HepG2 (cell line): Measurements from ENCODE around the gene AFTPH. TPM values are rescaled to one million over a fixed set of nuclear protein-coding genes. Genes with fewer than 3 reads are reported as not detected.

ENCODE experiments used
- CBX1 ChIP-seq: IDR thresholded peaks from one replicate; pipeline ENCODE4 v1.6.1; 2016; ENCODE audit warnings: antibody characterized with exemption, low read depth
- ELF1 ChIP-seq: sonication (generic); formaldehyde crosslinking; IDR thresholded peaks from 2 replicates; pipeline ENCODE4 v1.4.0; 2020; ENCODE audit warnings: missing genetic modification reagents
- FOXK1 ChIP-seq: sonication (generic); formaldehyde crosslinking; IDR thresholded peaks from 2 replicates; pipeline ENCODE4 v1.4.0; 2020; ENCODE audit warnings: low read depth, missing genetic modification reagents, borderline replicate concordance
- GABPB1 ChIP-seq: IDR thresholded peaks from 2 replicates; pipeline ENCODE4 v1.6.1; 2016; ENCODE audit warnings: mild to moderate bottlenecking, missing genetic modification reagents, moderate library complexity, missing compliant biosample characterization
- KDM2A ChIP-seq: sonication (generic); formaldehyde crosslinking; IDR thresholded peaks from 2 replicates; pipeline ENCODE4 v1.4.0; 2020; ENCODE audit warnings: low read depth, missing genetic modification reagents, borderline replicate concordance
- MAFG ChIP-seq: sonication (generic); formaldehyde crosslinking; IDR thresholded peaks from 2 replicates; pipeline ENCODE4 v1.5.1; 2020; ENCODE audit warnings: mild to moderate bottlenecking, missing genetic modification reagents
- USF2 ChIP-seq, 2 experiments: sonication (generic) in 1 of 2; formaldehyde crosslinking in 1 of 2; IDR thresholded peaks; 2 replicates each; pipeline versions ENCODE4 v1.5.1 to v1.6.1; 2011 to 2020; ENCODE audit warnings: borderline replicate concordance in 1 of 2, low read depth in 1 of 2, low read length in 1 of 2, mild to moderate bottlenecking in 1 of 2, missing genetic modification reagents in 1 of 2, moderate library complexity in 1 of 2
- ZC3H13 ChIP-seq: sonication (generic); formaldehyde crosslinking; IDR thresholded peaks from 2 replicates; pipeline ENCODE4 v1.8.1; 2023; ENCODE audit warnings: mild to moderate bottlenecking, missing genetic modification reagents, moderate library complexity
- ZKSCAN8 ChIP-seq: IDR thresholded peaks from 2 replicates; pipeline ENCODE4 v1.6.1; 2016; ENCODE audit warnings: borderline replicate concordance, missing genetic modification reagents, missing compliant biosample characterization
- ZNF18 ChIP-seq: sonication (generic); formaldehyde crosslinking; IDR thresholded peaks from 2 replicates; pipeline ENCODE4 v1.8.0; 2022; ENCODE audit warnings: mild to moderate bottlenecking, missing genetic modification reagents; ENCODE audit not compliant: insufficient replicate concordance
- ZNF232 ChIP-seq: sonication (generic); formaldehyde crosslinking; IDR thresholded peaks from 2 replicates; pipeline ENCODE4 v1.4.0; 2020; ENCODE audit warnings: missing genetic modification reagents, borderline replicate concordance
- ZNF512B ChIP-seq: sonication (generic); formaldehyde crosslinking; IDR thresholded peaks from 2 replicates; pipeline ENCODE4 v1.5.1; 2020; ENCODE audit warnings: missing genetic modification reagents, mild to moderate bottlenecking, borderline replicate concordance
- ZNF552 ChIP-seq: sonication (generic); formaldehyde crosslinking; IDR thresholded peaks from 2 replicates; pipeline ENCODE4 v1.9.0; 2022; ENCODE audit warnings: missing genetic modification reagents, mild to moderate bottlenecking, borderline replicate concordance
- ZNF766 ChIP-seq: sonication (generic); formaldehyde crosslinking; IDR thresholded peaks from 2 replicates; pipeline ENCODE4 v1.5.0; 2020; ENCODE audit warnings: missing genetic modification reagents, borderline replicate concordance
- polyA plus RNA-seq, 8 experiments: library from polyadenylated mRNA; depleted of rRNA in 3 of 8; stranded (reverse) in 7 of 8; unstranded in 1 of 8; fragments of >200 nt; fragmentation: Illumina TruSeq in 4 of 8; extraction: Trizol in 4 of 8; gene quantifications; 2 replicates each; pipeline versions ENCODE4 v1.2.1 to v1.2.3, GENCODE V29; 2011 to 2016; ENCODE audit warnings: low read depth in 4 of 8, missing spikeins in 1 of 8, mixed read lengths in 1 of 8; ENCODE audit not compliant: insufficient read depth in 1 of 8
- total RNA-seq, 5 experiments: library from RNA; depleted of rRNA; stranded (reverse); fragments of >200 nt; fragmentation: Illumina TruSeq; extraction: Trizol; gene quantifications; 2 replicates each; pipeline ENCODE4 v1.2.3, GENCODE V29; 2016; ENCODE audit warnings: low read depth in 1 of 5

AFTPH gene
- total and polyA plus RNA-seq, 2 of the 13 experiments (the other 11 are each of a cell fraction or from before 2014, with no cell fraction given) = 27.5 to 36.8 TPM

DNA sequence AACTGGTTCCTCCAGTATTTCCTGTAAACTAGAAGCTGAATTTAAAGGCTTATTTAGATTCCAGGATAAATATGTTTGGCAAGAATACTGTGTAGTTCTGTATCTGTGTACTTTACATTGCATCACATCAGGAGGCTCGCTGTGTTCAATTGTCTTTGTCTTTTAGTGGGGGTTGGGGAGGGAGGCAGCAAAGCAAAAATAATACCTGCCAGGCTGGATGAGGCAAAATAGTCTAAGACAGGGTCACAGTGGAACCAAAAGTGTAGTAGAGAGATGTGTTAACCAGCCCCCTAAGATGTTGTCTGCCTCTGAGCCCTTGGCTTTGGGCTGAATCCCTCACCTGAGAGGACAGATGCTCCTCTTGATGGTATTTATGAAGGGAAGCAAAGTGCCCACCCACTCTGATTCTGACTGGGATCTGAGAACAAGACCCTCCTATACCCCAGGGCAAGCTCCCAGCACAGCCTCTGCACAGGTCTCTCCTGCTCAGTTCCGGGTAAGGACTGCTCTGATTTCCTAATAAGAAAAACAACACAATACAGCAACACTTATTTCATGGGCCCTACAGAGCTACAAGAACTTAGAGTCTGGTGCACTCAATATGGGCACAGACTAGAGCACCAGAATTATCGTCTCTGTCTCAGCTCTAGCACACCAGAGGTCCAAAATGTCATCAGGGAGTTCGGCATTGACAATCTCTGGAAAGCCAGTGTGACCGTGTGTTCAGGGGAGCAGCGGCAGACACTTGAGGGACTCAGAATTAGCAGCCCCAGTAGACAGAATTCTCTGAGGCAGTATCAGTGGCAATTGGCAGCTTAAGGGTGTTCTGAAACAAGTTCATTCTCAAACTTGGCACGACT lies 7.2 kb upstream of the AFTPH start (continued):
- no peak for TF ChIP-seq FOXK1 (CRISPR knock-in tag)
- no peak for TF ChIP-seq KDM2A
- no peak for TF ChIP-seq ZNF766 (CRISPR knock-in tag)
- TF ChIP-seq MAFG = no peak
- 0 out of 2 replicates have a peak, but pooled peaks have one; percentile 55 for TF ChIP-seq ZKSCAN8 (CRISPR knock-in tag)
- TF ChIP-seq ELF1 (CRISPR knock-in tag) = no peak
- no peak for TF ChIP-seq GABPB1 (CRISPR knock-in tag)
- no peak for TF ChIP-seq ZC3H13 (CRISPR knock-in tag)
- TF ChIP-seq USF2 (IDR thresholded peaks at IDR 0.05; ENCODE audit: low read depth, low read length) = no peak
- TF ChIP-seq USF2 (CRISPR knock-in tag; IDR thresholded peaks at IDR 0.05; ENCODE audit: borderline replicate concordance) = no peak
- no peak for TF ChIP-seq CBX1
- TF ChIP-seq ZNF232 (CRISPR knock-in tag) = no peak
- TF ChIP-seq ZNF552 = no peak
- TF ChIP-seq ZNF18 = no peak
- TF ChIP-seq ZNF512B (CRISPR knock-in tag) = no peak
